IMR-90 (cell line): Measurements from ENCODE around the gene CASTOR1. TPM values are rescaled to one million over a fixed set of nuclear protein-coding genes. Genes with fewer than 3 reads are reported as not detected.

Experiments used
- ATAC-seq: fragments of 200-7000 bp; cut with Tn5 transposase; 2 replicates; pipeline ENCODE4 v1.9.1; 2020; ENCODE audit warnings: low read depth, mild to moderate bottlenecking, moderate library complexity
- BruUV-seq: library from RNA; stranded (reverse); fragments of 400-500 nt; replicated peaks from 2 replicates; lab custom pipeline; 2021; lab: Mats Ljungman, UMichigan
- CTCF ChIA-PET: fragments of 300-600 bp; formaldehyde crosslinking; extraction: SDS; loops from one replicate; lab custom pipeline; 2021; ENCODE audit warnings: antibody characterized with exemption; lab: Yijun Ruan, JAX
- POLR2A ChIA-PET: fragments of 300-600 bp; sonication (Branson Sonifier 250); formaldehyde crosslinking; loops from one replicate; lab custom pipeline; 2022; ENCODE audit warnings: antibody characterized with exemption; ENCODE audit not compliant: unreplicated experiment; lab: Charles Lee
- DNase-seq: peaks from one replicate; pipeline ENCODE4 v3.0.0; 2013
- H2AFZ ChIP-seq: replicated peaks from 2 replicates; pipeline ENCODE3; 2013; ENCODE audit warnings: low read length, mild to moderate bottlenecking; ENCODE audit not compliant: poor library complexity
- H2AK5ac ChIP-seq: 2 replicates; pipeline ENCODE4 v1.6.1; 2013; ENCODE audit warnings: low read depth, low read length, inconsistent platforms
- H2AK9ac ChIP-seq: replicated peaks from 2 replicates; pipeline ENCODE3; 2013; ENCODE audit warnings: mild to moderate bottlenecking, low read depth, low read length, moderate library complexity; ENCODE audit not compliant: poor library complexity
- H2BK120ac ChIP-seq: 2 replicates; pipeline ENCODE4 v1.6.1; 2013; ENCODE audit warnings: low read depth, low read length, inconsistent platforms
- H2BK15ac ChIP-seq: 3 replicates; pipeline ENCODE4 v1.6.1; 2013; ENCODE audit warnings: low read depth, low read length, inconsistent platforms
- H2BK20ac ChIP-seq: 2 replicates; pipeline ENCODE4 v1.6.1; 2013; ENCODE audit warnings: low read depth, mild to moderate bottlenecking, inconsistent platforms, low read length, moderate library complexity
- H2BK5ac ChIP-seq: 2 replicates; pipeline ENCODE4 v1.6.1; 2013; ENCODE audit warnings: mild to moderate bottlenecking, low read depth, low read length, inconsistent platforms; ENCODE audit not compliant: poor library complexity, severe bottlenecking
- H3K14ac ChIP-seq: replicated peaks from 2 replicates; pipeline ENCODE4 v1.6.1; 2013; ENCODE audit warnings: low read depth, low read length, inconsistent platforms
- H3K18ac ChIP-seq: 2 replicates; pipeline ENCODE4 v1.6.1; 2013; ENCODE audit warnings: low read depth, low read length, control low read depth
- H3K23ac ChIP-seq: 2 replicates; pipeline ENCODE4 v1.6.1; 2013; ENCODE audit warnings: low read depth, low read length, inconsistent platforms
- H3K27ac ChIP-seq: 2 replicates; pipeline ENCODE4 v1.5.1; 2013; ENCODE audit warnings: mild to moderate bottlenecking, control low read depth, low read length; ENCODE audit not compliant: insufficient read depth
- H3K27me3 ChIP-seq: 2 replicates; pipeline ENCODE4 v1.6.1; 2013; ENCODE audit warnings: low read length; ENCODE audit not compliant: control insufficient read depth, insufficient read depth
- H3K36me3 ChIP-seq: 2 replicates; pipeline ENCODE4 v1.6.1; 2013; ENCODE audit warnings: low read length, mixed read lengths; ENCODE audit not compliant: control insufficient read depth, insufficient read depth
- H3K4ac ChIP-seq: 2 replicates; pipeline ENCODE4 v1.6.1; 2013; ENCODE audit warnings: low read depth, low read length, inconsistent platforms
- H3K4me1 ChIP-seq: 2 replicates; pipeline ENCODE4 v1.6.1; 2013; ENCODE audit warnings: low read length, mixed read lengths; ENCODE audit not compliant: control insufficient read depth, insufficient read depth
- H3K4me2 ChIP-seq: 2 replicates; pipeline ENCODE4 v1.6.1; 2013; ENCODE audit warnings: low read depth, mild to moderate bottlenecking, control low read depth, low read length, moderate library complexity
- H3K4me3 ChIP-seq: 2 replicates; pipeline ENCODE4 v1.5.1; 2013; ENCODE audit warnings: low read depth, mild to moderate bottlenecking, control low read depth, low read length, moderate library complexity; ENCODE audit not compliant: insufficient read depth
- H3K56ac ChIP-seq: 2 replicates; pipeline ENCODE4 v1.6.1; 2013; ENCODE audit warnings: low read length, inconsistent platforms; ENCODE audit not compliant: insufficient read depth; ENCODE audit errors: extremely low read depth
- H3K79me1 ChIP-seq, 2 experiments: 2 replicates each; pipeline ENCODE4 v1.6.1; 2013; ENCODE audit warnings: low read length in 2 of 2, inconsistent platforms in 1 of 2, low read depth in 1 of 2
- H3K9ac ChIP-seq: 2 replicates; pipeline ENCODE4 v1.6.1; 2013; ENCODE audit warnings: low read depth, low read length, control low read depth
- H3K9me1 ChIP-seq: 2 replicates; pipeline ENCODE4 v1.6.1; 2013; ENCODE audit warnings: low read length, inconsistent platforms; ENCODE audit not compliant: insufficient read depth
- H3K9me3 ChIP-seq: 2 replicates; pipeline ENCODE4 v1.6.1; 2013; ENCODE audit warnings: low read length; ENCODE audit not compliant: control insufficient read depth, insufficient read depth
- H4K20me1 ChIP-seq: 2 replicates; pipeline ENCODE4 v1.6.1; 2013; ENCODE audit warnings: low read length, inconsistent platforms; ENCODE audit not compliant: insufficient read depth
- H4K5ac ChIP-seq: 2 replicates; pipeline ENCODE4 v1.6.1; 2013; ENCODE audit warnings: mild to moderate bottlenecking, low read depth, low read length, control low read depth
- H4K8ac ChIP-seq, 2 experiments: 2 replicates each; pipeline ENCODE4 v1.6.1; 2013; ENCODE audit warnings: low read depth in 2 of 2, low read length in 2 of 2, control low read depth in 1 of 2, inconsistent platforms in 1 of 2
- H4K91ac ChIP-seq: 2 replicates; pipeline ENCODE4 v1.6.1; 2013; ENCODE audit warnings: low read depth, low read length, inconsistent platforms; ENCODE audit not compliant: insufficient read depth
- BHLHE40 ChIP-seq: fragments of 150-350 bp; IDR thresholded peaks from 2 replicates; pipeline ENCODE4 v1.6.1; 2016; ENCODE audit warnings: mild to moderate bottlenecking, low read depth, low read length
- CEBPB ChIP-seq: IDR thresholded peaks from 2 replicates; pipeline ENCODE4 v1.6.1; 2012; ENCODE audit warnings: low read depth, low read length, improper control_type of control experiment
- CHD1 ChIP-seq: IDR thresholded peaks from 2 replicates; pipeline ENCODE4 v1.6.1; 2012; ENCODE audit warnings: low read depth, low read length, improper control_type of control experiment
- CTCF ChIP-seq: conservative IDR thresholded peaks from 2 replicates; pipeline ENCODE4 v1.5.1; 2012; ENCODE audit warnings: mild to moderate bottlenecking, low read depth, low read length, improper control_type of control experiment
- ELK1 ChIP-seq: fragments of 150-350 bp; IDR thresholded peaks from 2 replicates; pipeline ENCODE4 v1.6.1; 2016; ENCODE audit warnings: low read depth, mild to moderate bottlenecking, low read length, moderate library complexity, borderline replicate concordance
- FOS ChIP-seq: fragments of 150-350 bp; IDR thresholded peaks from 2 replicates; pipeline ENCODE4 v1.6.1; 2016; ENCODE audit warnings: low read depth, low read length
- MAFK ChIP-seq: IDR thresholded peaks from 2 replicates; pipeline ENCODE4 v1.6.1; 2012; ENCODE audit warnings: low read depth, low read length, improper control_type of control experiment
- MAZ ChIP-seq: IDR thresholded peaks from 2 replicates; pipeline ENCODE4 v1.6.1; 2012; ENCODE audit warnings: low read depth, mild to moderate bottlenecking, low read length, improper control_type of control experiment, moderate library complexity, borderline replicate concordance
- MXI1 ChIP-seq: IDR thresholded peaks from 2 replicates; pipeline ENCODE4 v1.6.1; 2012; ENCODE audit warnings: low read depth, mild to moderate bottlenecking, low read length, moderate library complexity, borderline replicate concordance
- NFE2L2 ChIP-seq: fragments of 150-350 bp; IDR thresholded peaks from 2 replicates; pipeline ENCODE4 v1.6.1; 2016; ENCODE audit warnings: low read depth, mild to moderate bottlenecking, low read length
- POLR2A ChIP-seq: IDR thresholded peaks from 2 replicates; pipeline ENCODE4 v1.6.1; 2012; ENCODE audit warnings: mild to moderate bottlenecking, low read depth, low read length
- RAD21 ChIP-seq: IDR thresholded peaks from 2 replicates; pipeline ENCODE4 v1.6.1; 2012; ENCODE audit warnings: low read length, improper control_type of control experiment
- RCOR1 ChIP-seq: IDR thresholded peaks from 2 replicates; pipeline ENCODE4 v1.6.1; 2012; ENCODE audit warnings: mild to moderate bottlenecking, low read length, improper control_type of control experiment; ENCODE audit not compliant: insufficient replicate concordance
- RFX5 ChIP-seq: IDR thresholded peaks from 2 replicates; pipeline ENCODE4 v1.8.0; 2012; ENCODE audit warnings: low read depth, mild to moderate bottlenecking, low read length, moderate library complexity
- SMC3 ChIP-seq: fragments of 150-350 bp; IDR thresholded peaks from 2 replicates; pipeline ENCODE4 v1.6.1; 2016; ENCODE audit warnings: low read depth, mild to moderate bottlenecking, antibody characterized with exemption, low read length, moderate library complexity
- USF2 ChIP-seq: fragments of 150-350 bp; IDR thresholded peaks from 2 replicates; pipeline ENCODE4 v1.6.1; 2017; ENCODE audit warnings: mild to moderate bottlenecking, antibody characterized with exemption, low read length, low read depth
- WGBS, 2 experiments: methylation state at CpG; one replicate each; pipeline versions ENCODE4 v1.1.5 to v1.1.7; 2013; ENCODE audit warnings: missing lambda C conversion rate in 2 of 2; ENCODE audit not compliant: insufficient read length in 1 of 2; ENCODE audit errors: extremely low coverage in 2 of 2; 5-methylcytosine and 5-hydroxymethylcytosine counted together
- dilution Hi-C: fragments of 300-500 bp; cut with HindIII; formaldehyde crosslinking; loops from one replicate; pipeline ENCODE4 v1.14.3; 2018; ENCODE audit warnings: low sequenced_read_pairs; ENCODE audit not compliant: unreplicated experiment
- in situ Hi-C: fragments of 300-500 bp; cut with MboI; formaldehyde crosslinking; loops from 3 replicates; pipeline ENCODE4 v1.14.3; 2019; ENCODE audit warnings: low sequenced_read_pairs, inconsistent platforms, mixed read lengths
- intact Hi-C: fragments of 100-400 bp; cut with micrococcal nuclease; formaldehyde crosslinking; loops from 2 replicates; pipeline ENCODE4 v1.10.0; 2022
- polyA plus RNA-seq, 3 experiments: library from polyadenylated mRNA; depleted of rRNA; stranded (reverse); fragments of >200 nt; gene quantifications; 2 replicates each; pipeline ENCODE4 v1.2.3, GENCODE V29; 2012; ENCODE audit warnings: low replicate concordance in 1 of 3
- total RNA-seq: library from RNA; depleted of rRNA; stranded (reverse); fragments of >200 nt; gene quantifications from 2 replicates; pipeline ENCODE4 v1.2.3, GENCODE V29; 2012

The CASTOR1 gene
- total and polyA plus RNA-seq, 2 of the 4 experiments (the other 2 are of a cell fraction), result 10.6 to 23.5 TPM

DNA sequence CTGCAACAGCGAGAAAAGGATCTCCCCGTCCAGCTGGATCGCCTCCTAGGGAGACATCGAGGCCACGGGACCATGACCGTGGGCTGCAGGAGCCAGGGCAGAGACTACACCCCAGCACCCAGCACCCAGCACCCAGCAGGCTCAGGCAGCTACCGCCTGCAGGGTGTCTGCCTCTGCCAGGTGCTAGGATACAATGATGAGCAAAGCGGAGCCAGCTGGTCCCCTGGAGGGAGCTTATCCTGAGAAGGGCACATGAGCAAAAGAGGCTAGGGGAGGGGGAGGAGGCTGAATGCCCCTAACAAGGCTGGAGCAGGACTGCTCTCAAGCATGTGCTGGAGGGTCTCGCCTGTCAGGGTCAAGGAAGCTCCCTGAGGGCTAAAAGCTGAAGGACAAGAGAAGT, 4.8 kb upstream of the CASTOR1 start:
- intact Hi-C loops (no loop called here), dilution Hi-C loops (no loop called here), in situ Hi-C loops (no loop called here)
- Histone ChIP-seq H3K9ac (no peak overlapping the region), H3K27me3 (no peaks in the 10 kb centered on the region), H2AK5ac (no peak overlapping the region), H3K14ac (no peak overlapping the region), H2AFZ (no peak overlapping the region), H4K91ac (no peak overlapping the region), H3K4me3 (no peak overlapping the region), H3K79me1 (peaks cover 4 to 8% of the 10 kb centered on the region in 2 experiments; a peak in 3 of 4 replicates), H2BK20ac (no peak overlapping the region), H3K23ac (no peak overlapping the region), H4K20me1 (peaks cover 34% of the 10 kb centered on the region), H2BK5ac (no peak overlapping the region), H3K4me2 (no peak overlapping the region), H3K4ac (no peak overlapping the region), H2AK9ac (no peak overlapping the region), H4K5ac (no peak overlapping the region), H4K8ac (no peak overlapping the region), H2BK15ac (no peak overlapping the region), H3K9me1 (peaks cover 6% of the 10 kb centered on the region), H3K56ac (no peak overlapping the region), H3K18ac (no peak overlapping the region), H2BK120ac (no peak overlapping the region), H3K4me1 (peaks cover 17% of the 10 kb centered on the region; the same call in 1 of the 2 replicates), H3K36me3 (peaks cover 71% of the 10 kb centered on the region), H3K27ac (no peak overlapping the region), H3K9me3 (no peaks in the 10 kb centered on the region)
- no peak for DNase-seq
- TF ChIP-seq RAD21 (no peak), FOS (no peak), NFE2L2 (no peak), RFX5 (no peak), MXI1 (no peak), CEBPB (no peak), CTCF (no peak), USF2 (no peak), SMC3 (no peak), CHD1 (no peak), ELK1 (no peak), MAZ (no peak), RCOR1 (no peak), BHLHE40 (no peak), POLR2A (no peak), MAFK (no peak)
- CTCF ChIA-PET, result no interaction called here
- POLR2A ChIA-PET, result no interaction called here
- ATAC-seq, result no peak
- BruUV-seq, result no TSS peak
- 90% methylated on average over 2 of the region's 9 CpGs; no CpG with 5 or more reads in 1 of the 2 experiments for WGBS, 2 experiments
